Measurements from ENCODE around the gene DST.

Gene DST

DNA sequence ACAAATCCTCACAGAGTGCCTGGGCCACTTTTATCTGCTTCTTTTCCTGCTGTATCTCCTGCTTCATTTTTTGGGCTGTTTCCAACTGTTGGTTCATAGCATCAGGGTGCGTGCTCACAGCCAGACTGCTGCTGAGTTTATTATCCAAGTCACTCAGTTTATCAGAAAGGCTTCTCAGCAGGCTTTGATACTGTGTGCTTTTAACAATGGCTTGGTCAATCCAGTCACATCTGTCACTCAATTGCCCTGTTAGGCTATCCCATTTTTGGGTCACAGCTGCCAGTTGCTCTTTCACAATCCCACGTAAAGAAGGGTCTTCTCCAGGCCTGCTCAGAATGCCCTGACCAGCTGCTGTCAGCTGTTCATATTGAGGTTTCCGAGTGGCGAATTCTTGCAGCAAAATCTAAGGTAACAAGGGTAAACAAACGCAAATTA, 87.2 kb downstream of the DST start:
- Histone ChIP-seq H3K4me2 (no peak overlapping the region), H3K9ac (no peak overlapping the region), H3K27ac (no peak overlapping the region), H3K27me3 (no peaks in the 10 kb centered on the region), H3K4me3 (no peak overlapping the region), H4K20me1 (no peaks in the 10 kb centered on the region; a peak in 1 of 22 replicates), H3K4me1 (peaks cover 0 to 5% (median 0%) of the 10 kb centered on the region in 10 experiments; a peak in 4 of 20 replicates), H3K36me3 (peaks cover 18 to 90% (median 51%) of the 10 kb centered on the region in 11 experiments; a peak in 21 of 22 replicates), H3K9me3 (replicated peaks in 1 of 11) (no peaks in the 10 kb centered on the region)
- TF ChIP-seq Cebpa-rat (IDR thresholded peaks at IDR 0.05): no peak

DNA sequence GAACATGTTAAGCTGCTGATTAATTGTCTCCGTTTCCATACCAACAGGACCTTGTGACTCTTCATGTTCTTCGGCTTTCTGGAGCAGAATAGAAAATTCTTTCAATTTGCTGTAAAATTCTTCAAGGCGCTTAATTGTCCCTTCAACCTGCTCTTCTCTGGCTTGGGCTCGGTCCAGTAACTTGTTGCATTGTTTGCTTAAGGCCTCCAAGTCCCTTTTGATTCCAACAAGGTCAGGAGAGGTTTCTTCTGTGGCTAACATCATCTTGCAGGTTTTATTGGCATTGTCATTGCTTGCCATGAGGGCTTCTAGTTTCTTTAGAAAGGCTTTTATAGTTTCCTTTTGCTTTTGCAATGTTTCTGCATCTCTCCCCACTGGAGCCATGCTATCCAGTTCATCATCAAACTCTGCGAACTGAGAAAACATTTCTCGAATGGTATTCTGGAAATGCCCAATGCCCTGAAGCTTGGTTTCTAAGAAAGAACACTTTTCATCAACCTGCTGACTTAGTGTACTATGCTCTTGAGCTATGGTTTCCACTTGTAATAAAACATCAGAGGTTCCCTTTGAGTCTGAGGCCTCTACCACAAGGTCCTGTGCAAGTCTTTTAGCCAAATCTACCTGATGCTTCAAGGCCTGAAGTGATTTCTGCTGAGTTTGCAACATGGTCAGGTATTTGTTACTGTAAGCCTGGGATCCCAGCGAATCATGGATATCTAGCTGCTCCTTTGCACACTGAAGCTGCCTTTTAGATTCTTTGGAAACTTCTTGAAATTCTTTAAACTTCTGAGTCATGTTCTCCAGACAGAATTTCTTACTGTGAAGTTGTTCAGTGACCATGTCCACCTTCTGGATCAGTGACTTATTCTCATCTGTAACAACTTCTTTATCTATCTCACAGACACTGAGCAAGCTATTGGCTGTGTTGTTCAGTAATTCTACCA, 90.2 kb downstream of the DST start:
- no peak overlapping the region for H3K4me3 ChIP-seq
- no peak overlapping the region for H3K9ac ChIP-seq
- no peaks in the 10 kb centered on the region for H3K27me3 ChIP-seq
- peaks cover 0 to 12% (median 0%) of the 10 kb centered on the region in 11 experiments; a peak in 1 of 22 replicates for H4K20me1 ChIP-seq
- peaks cover 14 to 60% (median 36%) of the 10 kb centered on the region in 11 experiments; a peak in 21 of 22 replicates for H3K36me3 ChIP-seq
- peaks cover 0 to 10% (median 0%) of the 10 kb centered on the region in 10 experiments; a peak in 5 of 20 replicates for H3K4me1 ChIP-seq
- no peak overlapping the region for H3K4me2 ChIP-seq
- H3K27ac ChIP-seq: no peak overlapping the region
- TF ChIP-seq Cebpa-rat (IDR thresholded peaks at IDR 0.05): no peak
- no peaks in the 10 kb centered on the region for H3K9me3 ChIP-seq (replicated peaks in 1 of 11)

DNA sequence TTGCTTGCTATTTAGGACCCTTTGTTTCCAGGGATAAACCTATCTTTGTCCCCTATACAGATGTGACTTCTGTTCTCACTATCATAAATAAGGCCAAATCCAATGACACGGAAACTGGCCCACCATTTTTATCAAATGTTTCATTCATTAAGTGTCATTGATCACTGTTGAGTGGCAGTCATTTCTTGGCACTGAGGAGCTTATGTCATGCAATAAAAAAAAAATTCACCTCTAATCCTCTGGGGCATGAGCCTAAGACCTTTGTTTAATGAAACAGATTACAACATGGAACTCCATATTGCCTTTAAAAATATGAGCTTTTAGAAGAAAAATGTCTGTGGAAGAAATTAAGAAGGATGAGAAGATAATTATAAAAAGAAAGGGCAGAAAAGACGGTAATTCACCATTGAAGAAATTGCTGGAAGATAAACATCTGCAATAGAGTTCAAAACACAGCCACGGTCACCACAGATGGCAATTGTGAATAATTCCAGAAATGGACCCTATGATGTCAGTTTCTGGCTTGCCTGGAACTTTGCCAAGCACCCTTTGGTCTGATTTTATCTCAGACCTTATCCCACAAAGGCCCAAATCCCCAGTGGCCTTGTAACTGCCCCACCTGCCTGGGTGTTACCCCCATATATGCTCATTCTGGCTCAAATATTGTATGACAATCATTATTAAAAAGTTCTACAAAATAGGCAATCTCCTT, 91.1 kb downstream of the DST start:
- H3K4me1 ChIP-seq: peaks cover 0 to 10% (median 0%) of the 10 kb centered on the region in 10 experiments; a peak in 5 of 20 replicates

DNA sequence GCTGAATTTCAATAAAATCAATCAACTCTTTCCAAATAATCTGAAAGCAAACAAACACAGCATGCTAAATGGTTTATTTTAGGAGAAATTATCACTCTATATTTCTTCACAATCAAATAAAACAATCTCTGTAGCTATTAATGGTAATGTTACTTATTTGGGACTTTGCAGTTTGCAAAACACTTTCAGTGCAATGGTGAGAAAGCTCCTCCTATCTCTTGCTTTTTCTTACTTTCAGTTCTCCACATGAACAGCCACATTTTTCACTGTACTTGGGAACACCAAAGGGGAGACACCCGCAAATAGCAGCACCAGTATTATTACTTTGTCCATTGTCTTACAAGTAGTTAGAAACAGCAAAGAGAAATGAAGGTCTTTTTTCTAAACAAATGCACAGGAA, 92.4 kb downstream of the DST start:
- Histone ChIP-seq H3K9me3 (replicated peaks in 1 of 11) (no peaks in the 10 kb centered on the region), H3K4me2 (peak overlapping the region in 1 of 11 experiments; percentile 12; a peak in 1 of 22 replicates), H3K4me3 (no peak overlapping the region), H3K27ac (no peak overlapping the region), H3K9ac (no peak overlapping the region), H4K20me1 (peaks cover 0 to 18% (median 0%) of the 10 kb centered on the region in 11 experiments; a peak in 2 of 22 replicates), H3K27me3 (no peaks in the 10 kb centered on the region), H3K36me3 (peaks cover under 1 to 41% (median 27%) of the 10 kb centered on the region in 11 experiments; a peak in 19 of 22 replicates), H3K4me1 (peaks cover 0 to 10% (median 0%) of the 10 kb centered on the region in 10 experiments; a peak in 5 of 20 replicates)
- TF ChIP-seq Cebpa-rat (IDR thresholded peaks at IDR 0.05): no peak

More for the DNA sequence above, 91.1 kb downstream of the DST start:
- Histone ChIP-seq H4K20me1 (peaks cover 0 to 18% (median 0%) of the 10 kb centered on the region in 11 experiments; a peak in 2 of 22 replicates), H3K9me3 (replicated peaks in 1 of 11) (no peaks in the 10 kb centered on the region), H3K36me3 (peaks cover 7 to 52% (median 34%) of the 10 kb centered on the region in 11 experiments; a peak in 19 of 22 replicates), H3K4me3 (no peak overlapping the region), H3K9ac (no peak overlapping the region), H3K4me2 (no peak overlapping the region), H3K27ac (no peak overlapping the region), H3K27me3 (no peaks in the 10 kb centered on the region)
- TF ChIP-seq Cebpa-rat (IDR thresholded peaks at IDR 0.05): no peak

DNA sequence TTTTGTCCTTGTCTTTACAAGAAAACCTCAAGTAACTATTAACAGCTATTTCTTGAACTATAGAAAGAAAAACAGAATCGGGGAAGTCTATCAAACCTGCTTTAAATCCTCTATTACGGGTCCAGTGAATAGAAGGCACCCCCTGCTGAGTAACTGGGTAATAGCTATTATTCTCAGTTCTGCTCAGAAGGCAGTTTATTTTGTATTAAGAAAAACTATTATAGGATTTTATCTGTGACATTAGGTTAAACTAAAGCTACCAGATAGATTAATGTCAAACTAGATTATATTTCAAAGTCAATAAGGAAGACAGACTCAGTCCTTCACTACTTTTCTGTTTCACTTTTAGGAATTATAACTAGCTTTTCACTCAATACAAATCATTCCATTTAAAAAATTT, 93.7 kb downstream of the DST start:
- peaks cover 0 to 29% (median 17%) of the 10 kb centered on the region in 11 experiments; a peak in 17 of 22 replicates for H3K36me3 ChIP-seq
- no peaks in the 10 kb centered on the region for H3K9me3 ChIP-seq (replicated peaks in 1 of 11)
- no peak overlapping the region for H3K9ac ChIP-seq
- H4K20me1 ChIP-seq: peaks cover 0 to 26% (median 0%) of the 10 kb centered on the region in 11 experiments; a peak in 6 of 22 replicates
- peaks cover 0 to 10% (median 0%) of the 10 kb centered on the region in 10 experiments; a peak in 5 of 20 replicates for H3K4me1 ChIP-seq
- H3K27me3 ChIP-seq: no peaks in the 10 kb centered on the region
- no peak for TF ChIP-seq Cebpa-rat (IDR thresholded peaks at IDR 0.05)
- no peak overlapping the region for H3K27ac ChIP-seq
- no peak overlapping the region for H3K4me2 ChIP-seq
- H3K4me3 ChIP-seq: no peak overlapping the region

DNA sequence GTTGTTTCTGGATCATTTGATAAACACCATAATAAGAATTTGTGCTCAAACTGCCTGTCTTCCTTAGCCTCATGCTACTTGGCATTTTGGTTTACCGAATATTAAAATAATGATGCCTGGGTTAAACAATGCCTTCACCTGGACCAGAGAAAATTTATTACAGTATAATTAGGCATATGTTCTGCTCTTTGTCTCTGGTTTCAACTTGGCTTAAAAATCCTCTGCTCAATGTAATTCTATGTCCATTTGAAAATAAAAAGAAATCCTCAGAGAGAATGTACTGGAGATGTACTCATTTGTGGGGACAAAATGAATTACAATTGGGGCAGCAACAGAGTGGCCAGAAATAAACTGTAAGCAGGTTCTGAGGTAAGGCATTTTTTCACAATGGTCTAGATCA, 95.0 kb downstream of the DST start:
- Histone ChIP-seq H3K27me3 (peaks cover 0 to 7% (median 0%) of the 10 kb centered on the region in 11 experiments; a peak in 8 of 22 replicates), H3K4me2 (no peak overlapping the region), H3K36me3 (peaks cover 0 to 15% (median 7%) of the 10 kb centered on the region in 11 experiments; a peak in 17 of 22 replicates), H3K4me1 (peaks cover 0 to 13% (median 2%) of the 10 kb centered on the region in 10 experiments; a peak in 10 of 20 replicates), H3K4me3 (no peak overlapping the region), H4K20me1 (peaks cover 0 to 29% (median 0%) of the 10 kb centered on the region in 11 experiments; a peak in 7 of 22 replicates), H3K27ac (no peak overlapping the region), H3K9me3 (replicated peaks in 1 of 11) (no peaks in the 10 kb centered on the region), H3K9ac (no peak overlapping the region)
- TF ChIP-seq Cebpa-rat (IDR thresholded peaks at IDR 0.05): no peak

DNA sequence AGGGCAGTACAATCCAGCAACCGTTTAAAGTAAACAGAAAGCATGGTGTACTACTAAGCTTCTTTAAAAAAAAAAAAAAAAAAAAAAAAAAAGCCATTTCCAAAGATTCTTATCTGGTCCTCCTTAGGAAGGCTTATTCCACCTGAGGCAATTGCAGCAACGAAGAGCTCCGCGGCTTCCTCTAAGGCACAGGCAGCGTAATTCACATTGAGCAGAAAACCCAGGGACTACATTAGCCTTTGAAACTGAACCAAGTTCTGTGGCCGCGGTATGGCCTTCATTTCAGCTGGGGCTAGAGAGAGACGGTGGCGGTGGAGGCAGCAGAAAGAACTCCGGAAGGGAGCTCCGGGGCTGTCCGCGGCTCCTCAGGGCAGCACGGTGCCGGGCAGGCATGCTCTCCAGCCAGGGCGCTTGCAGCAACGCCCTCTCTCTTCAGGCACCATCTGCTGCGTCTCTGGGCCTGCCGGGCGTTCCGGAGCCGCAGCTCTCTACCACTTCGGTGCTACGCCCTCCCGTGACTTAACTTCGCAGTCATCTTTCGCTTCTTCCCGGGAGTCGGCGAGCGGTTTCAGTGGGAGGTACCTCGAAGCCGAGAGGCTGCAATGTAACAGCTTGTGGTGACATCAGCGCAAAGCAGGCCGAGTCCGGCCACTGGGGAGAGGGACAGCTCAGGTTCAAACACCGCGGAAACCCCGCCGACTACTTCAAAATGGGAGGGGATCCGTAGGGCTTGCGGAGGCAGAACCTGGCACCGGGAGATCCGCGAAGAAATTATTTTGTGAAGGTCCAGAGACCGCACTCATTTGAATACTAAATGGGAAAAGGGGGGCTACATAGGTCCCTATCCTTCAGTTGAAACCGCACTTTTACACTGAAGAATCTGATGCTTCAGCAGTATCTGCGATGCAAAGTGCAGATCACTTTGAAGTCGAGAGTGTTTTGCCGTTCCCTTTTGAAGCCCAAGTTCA, 100.0 kb downstream of the DST start:
- H3K4me2 ChIP-seq: peak overlapping the region; percentile 71 to 94 (median 84)
- no peak for TF ChIP-seq Cebpa-rat (IDR thresholded peaks at IDR 0.05)
- H3K9me3 ChIP-seq (replicated peaks in 1 of 11): no peaks in the 10 kb centered on the region
- peak overlapping the region; percentile 57 to 79 (median 73); a peak in 21 of 22 replicates for H3K9ac ChIP-seq
- H3K27me3 ChIP-seq: peaks cover 0 to 20% (median 5%) of the 10 kb centered on the region in 11 experiments; a peak in 8 of 22 replicates
- no peaks in the 10 kb centered on the region for H3K36me3 ChIP-seq
- H4K20me1 ChIP-seq: peaks cover 0 to 38% (median 3%) of the 10 kb centered on the region in 11 experiments; a peak in 6 of 22 replicates
- peaks cover 0 to 33% (median 15%) of the 10 kb centered on the region in 10 experiments; a peak in 19 of 20 replicates for H3K4me1 ChIP-seq
- H3K27ac ChIP-seq: peak overlapping the region in 10 of 11 experiments; percentile 31 to 68 (median 50); a peak in 19 of 22 replicates
- H3K4me3 ChIP-seq: peak overlapping the region; percentile 50 to 69 (median 62)

All from BLaER1 treated with 17β-estradiol and CSF1 and Interleukin-3, amounts not matched to agents 10 nM and 100 nM (cell line).